ENCODE measurements around the gene RBM15B. TPM values are rescaled to one million over a fixed set of nuclear protein-coding genes. Genes with fewer than 3 reads are reported as not detected.

The RBM15B gene
- total and polyA plus RNA-seq, 3 donors from 2014 or later: 27.1 to 41.4 (median 33.9) TPM

DNA sequence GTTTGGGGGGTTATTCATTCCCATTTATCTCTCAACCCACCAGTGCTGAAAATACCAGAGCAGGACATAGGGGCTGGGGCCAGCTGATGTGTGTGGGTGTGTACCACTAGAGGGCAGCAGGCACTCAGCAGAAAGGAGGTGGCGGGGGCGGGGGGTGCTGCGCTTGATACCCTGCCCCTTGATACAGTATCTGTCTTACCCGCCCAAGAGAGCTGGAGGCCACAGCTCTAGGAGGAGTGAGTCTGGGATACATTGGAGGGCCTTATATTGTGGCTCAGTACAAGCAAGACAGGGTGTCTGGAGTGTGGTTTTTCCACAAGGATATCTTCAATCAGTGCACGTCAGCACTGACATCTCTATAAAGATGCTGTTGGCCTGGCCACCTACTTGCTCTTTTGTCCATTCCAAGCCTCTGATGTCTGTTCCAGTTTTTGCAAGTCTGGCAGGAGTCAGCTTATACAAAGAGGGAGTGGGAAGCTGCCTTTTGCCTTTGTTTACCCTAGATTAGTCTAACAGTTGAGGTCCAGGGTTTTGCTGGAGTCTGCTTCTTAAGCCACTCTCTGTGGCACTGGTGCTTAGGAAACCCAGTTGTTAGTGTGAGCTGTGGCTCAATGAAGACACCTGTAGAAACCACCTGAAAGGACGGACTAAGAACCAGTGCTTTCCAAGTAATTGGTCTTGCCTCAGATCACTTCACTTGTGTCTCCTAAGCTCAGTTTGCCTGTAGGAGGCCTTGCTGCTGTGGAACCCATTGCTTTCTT lies 1.5 kb upstream of the RBM15B start:
- Histone ChIP-seq H3K27ac (no peak overlapping the region), H3K27me3 (no peaks in the 10 kb centered on the region), H3K36me3 (ENCODE audit: low read depth, missing control alignments) (no peaks in the 10 kb centered on the region), H3K4me3 (no peak overlapping the region), H3K9me3 (no peaks in the 10 kb centered on the region), H3K4me1 (peaks cover 44% of the 10 kb centered on the region)
- intact Hi-C loops (cut with DNase I; ENCODE audit: low total_unique reads): loop anchor here (5.0 to 10.0 kb wide), 3 partner anchors 105 to 772 kb away; partner anchors contain the start of gene MAPKAPK3
- DNase-seq: peak; percentile 75
- WGBS, 2 donors: 53 to 59% methylated on average over 3 to 6 of the region's 6 CpGs
- TF ChIP-seq, protein P1, sequence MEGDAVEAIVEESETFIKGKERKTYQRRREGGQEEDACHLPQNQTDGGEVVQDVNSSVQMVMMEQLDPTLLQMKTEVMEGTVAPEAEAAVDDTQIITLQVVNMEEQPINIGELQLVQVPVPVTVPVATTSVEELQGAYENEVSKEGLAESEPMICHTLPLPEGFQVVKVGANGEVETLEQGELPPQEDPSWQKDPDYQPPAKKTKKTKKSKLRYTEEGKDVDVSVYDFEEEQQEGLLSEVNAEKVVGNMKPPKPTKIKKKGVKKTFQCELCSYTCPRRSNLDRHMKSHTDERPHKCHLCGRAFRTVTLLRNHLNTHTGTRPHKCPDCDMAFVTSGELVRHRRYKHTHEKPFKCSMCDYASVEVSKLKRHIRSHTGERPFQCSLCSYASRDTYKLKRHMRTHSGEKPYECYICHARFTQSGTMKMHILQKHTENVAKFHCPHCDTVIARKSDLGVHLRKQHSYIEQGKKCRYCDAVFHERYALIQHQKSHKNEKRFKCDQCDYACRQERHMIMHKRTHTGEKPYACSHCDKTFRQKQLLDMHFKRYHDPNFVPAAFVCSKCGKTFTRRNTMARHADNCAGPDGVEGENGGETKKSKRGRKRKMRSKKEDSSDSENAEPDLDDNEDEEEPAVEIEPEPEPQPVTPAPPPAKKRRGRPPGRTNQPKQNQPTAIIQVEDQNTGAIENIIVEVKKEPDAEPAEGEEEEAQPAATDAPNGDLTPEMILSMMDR (IDR thresholded peaks at IDR 0.05): peak; percentile 45 to 73 (median 64)
- TF ChIP-seq POLR2A (IDR thresholded peaks at IDR 0.05): no peak

DNA sequence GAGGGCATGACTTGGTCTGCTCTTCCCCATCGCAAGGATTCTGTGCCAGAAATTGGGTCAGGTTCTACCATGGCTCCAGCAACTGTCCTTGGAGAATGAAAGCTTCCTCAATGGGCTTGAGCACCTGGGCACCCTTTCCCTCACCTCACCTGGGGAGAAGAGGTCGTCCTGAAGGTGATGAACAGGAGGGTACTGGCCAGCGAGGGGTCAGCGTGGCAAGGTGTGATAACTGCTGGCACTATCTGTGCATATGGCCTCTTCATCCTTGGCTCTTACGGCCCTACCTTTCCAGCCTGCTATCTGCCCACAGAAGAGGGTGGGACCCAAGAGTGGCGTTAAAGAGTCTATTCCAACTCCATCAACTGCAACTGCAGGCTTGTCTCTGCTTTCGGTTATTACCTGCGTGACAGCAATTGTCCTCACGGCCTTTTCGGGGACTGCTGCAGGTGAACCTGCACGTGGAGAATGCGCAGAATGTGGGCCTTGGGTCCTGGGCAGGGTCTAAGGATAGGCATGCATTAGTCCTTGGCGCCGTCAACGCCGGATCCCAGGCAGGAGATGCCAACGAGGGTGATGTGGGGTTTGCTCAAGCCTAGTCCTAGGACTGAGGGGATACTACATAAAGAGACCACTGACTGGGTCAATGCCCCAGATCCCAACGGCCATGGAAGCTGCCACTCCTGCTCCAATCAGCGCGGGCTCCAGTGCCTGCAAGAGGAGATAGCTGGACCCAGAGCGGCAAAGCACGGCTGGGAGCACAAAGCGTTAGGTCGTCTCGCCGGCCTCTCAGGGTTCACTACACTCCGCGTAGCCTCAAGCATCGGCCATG lies 625 bp upstream of the RBM15B start:
- Histone ChIP-seq H3K36me3 (ENCODE audit: low read depth, missing control alignments) (no peaks in the 10 kb centered on the region), H3K27me3 (no peaks in the 10 kb centered on the region), H3K4me1 (peaks cover 44% of the 10 kb centered on the region), H3K4me3 (peak overlapping the region; percentile 68 to 96), H3K9me3 (no peaks in the 10 kb centered on the region), H3K27ac (peak overlapping the region; percentile 59 to 91)
- WGBS, 2 donors: 33 to 53% methylated on average over 15 to 29 of the region's 29 CpGs
- DNase-seq: no peak
- TF ChIP-seq, protein P1 (IDR thresholded peaks at IDR 0.05): peak in 1 of 3 experiments; percentile 79
- no peak for TF ChIP-seq POLR2A (IDR thresholded peaks at IDR 0.05)
- intact Hi-C loops (cut with DNase I; ENCODE audit: low total_unique reads): loop anchor here (10.0 kb wide), 2 partner anchors 104 to 274 kb away; no protein-coding TSS in a partner anchor

DNA sequence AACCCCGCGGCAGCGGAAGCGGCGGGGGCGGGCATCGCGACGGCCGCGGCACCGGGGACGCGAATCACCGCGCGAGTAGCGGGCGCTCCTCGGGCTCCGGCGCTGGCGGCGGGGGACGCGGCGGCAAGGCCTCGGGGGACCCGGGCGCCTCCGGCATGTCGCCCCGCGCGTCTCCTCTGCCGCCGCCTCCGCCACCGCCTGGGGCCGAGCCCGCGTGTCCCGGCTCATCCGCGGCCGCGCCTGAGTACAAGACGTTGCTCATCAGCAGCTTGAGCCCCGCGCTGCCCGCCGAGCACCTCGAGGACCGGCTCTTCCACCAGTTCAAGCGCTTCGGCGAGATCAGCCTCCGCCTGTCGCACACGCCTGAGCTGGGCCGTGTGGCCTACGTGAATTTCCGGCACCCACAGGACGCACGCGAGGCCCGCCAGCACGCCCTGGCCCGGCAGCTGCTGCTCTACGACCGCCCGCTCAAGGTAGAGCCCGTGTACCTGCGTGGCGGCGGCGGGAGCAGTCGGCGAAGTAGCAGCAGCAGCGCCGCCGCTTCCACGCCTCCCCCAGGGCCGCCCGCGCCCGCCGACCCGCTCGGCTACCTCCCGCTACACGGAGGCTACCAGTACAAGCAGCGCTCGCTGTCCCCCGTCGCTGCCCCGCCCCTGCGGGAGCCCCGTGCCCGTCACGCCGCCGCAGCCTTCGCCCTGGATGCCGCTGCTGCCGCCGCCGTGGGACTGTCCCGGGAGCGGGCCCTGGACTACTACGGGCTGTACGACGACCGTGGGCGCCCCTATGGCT lies 675 bp downstream of the RBM15B start:
- TF ChIP-seq POLR2A (IDR thresholded peaks at IDR 0.05): no peak
- TF ChIP-seq, protein P1 (IDR thresholded peaks at IDR 0.05): no peak
- WGBS, 2 donors: 6% methylated on average over 88 of the region's 115 CpGs; no CpG with 5 or more reads in 1 of the 2 donors
- peaks cover 36% of the 10 kb centered on the region for H3K4me1 ChIP-seq

DNA sequence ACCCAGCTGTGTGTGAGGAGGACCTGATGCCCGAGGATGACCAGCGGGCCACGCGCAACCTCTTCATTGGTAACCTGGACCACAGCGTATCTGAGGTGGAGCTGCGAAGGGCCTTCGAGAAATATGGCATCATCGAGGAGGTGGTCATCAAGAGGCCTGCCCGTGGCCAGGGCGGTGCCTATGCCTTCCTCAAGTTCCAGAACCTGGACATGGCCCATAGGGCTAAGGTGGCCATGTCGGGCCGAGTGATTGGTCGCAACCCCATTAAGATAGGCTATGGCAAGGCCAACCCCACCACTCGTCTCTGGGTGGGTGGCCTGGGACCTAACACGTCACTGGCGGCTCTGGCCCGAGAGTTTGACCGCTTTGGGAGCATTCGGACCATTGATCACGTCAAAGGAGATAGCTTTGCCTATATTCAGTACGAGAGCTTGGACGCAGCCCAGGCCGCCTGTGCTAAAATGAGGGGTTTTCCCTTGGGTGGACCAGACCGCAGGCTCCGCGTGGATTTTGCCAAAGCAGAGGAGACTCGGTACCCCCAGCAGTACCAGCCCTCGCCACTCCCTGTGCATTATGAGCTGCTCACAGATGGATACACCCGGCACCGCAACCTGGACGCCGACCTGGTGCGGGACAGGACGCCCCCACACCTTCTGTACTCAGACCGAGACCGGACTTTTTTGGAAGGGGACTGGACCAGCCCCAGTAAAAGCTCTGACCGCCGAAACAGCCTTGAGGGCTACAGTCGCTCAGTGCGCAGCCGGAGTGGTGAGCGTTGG lies 1.5 kb downstream of the RBM15B start:
- 60 to 73% methylated on average over 1 to 42 of the region's 42 CpGs for WGBS, 2 donors
- DNase-seq: no peak
- no peaks in the 10 kb centered on the region for H3K36me3 ChIP-seq (ENCODE audit: low read depth, missing control alignments)
- peak overlapping the region in 1 of 2 donors; percentile 68 for H3K4me3 ChIP-seq
- no peaks in the 10 kb centered on the region for H3K27me3 ChIP-seq
- H3K27ac ChIP-seq: peak overlapping the region; percentile 79 to 91
- H3K9me3 ChIP-seq: no peaks in the 10 kb centered on the region
- intact Hi-C loops (cut with DNase I; ENCODE audit: low total_unique reads): loop anchor here (10.0 kb wide), 2 partner anchors 102 to 272 kb away; no protein-coding TSS in a partner anchor
- peaks cover 36% of the 10 kb centered on the region for H3K4me1 ChIP-seq
- TF ChIP-seq, protein P1 (IDR thresholded peaks at IDR 0.05): no peak
- no peak for TF ChIP-seq POLR2A (IDR thresholded peaks at IDR 0.05)

More for the DNA sequence above, 675 bp downstream of the RBM15B start:
- Histone ChIP-seq H3K4me3 (peak overlapping the region; percentile 68 to 96), H3K27me3 (no peaks in the 10 kb centered on the region), H3K9me3 (no peaks in the 10 kb centered on the region), H3K27ac (peak overlapping the region; percentile 79 to 91), H3K36me3 (ENCODE audit: low read depth, missing control alignments) (no peaks in the 10 kb centered on the region)
- intact Hi-C loops (cut with DNase I; ENCODE audit: low total_unique reads): loop anchor here (10.0 kb wide), 2 partner anchors 103 to 273 kb away; no protein-coding TSS in a partner anchor
- DNase-seq: no peak

All from testis (tissue), 3 donors.